Measurements from ENCODE around the gene MGRN1.

MGRN1 gene

GRCh38 chr16:4689864-4690704 lies 65.5 kb downstream of the MGRN1 start:
- DNase-seq: no peak

DNA sequence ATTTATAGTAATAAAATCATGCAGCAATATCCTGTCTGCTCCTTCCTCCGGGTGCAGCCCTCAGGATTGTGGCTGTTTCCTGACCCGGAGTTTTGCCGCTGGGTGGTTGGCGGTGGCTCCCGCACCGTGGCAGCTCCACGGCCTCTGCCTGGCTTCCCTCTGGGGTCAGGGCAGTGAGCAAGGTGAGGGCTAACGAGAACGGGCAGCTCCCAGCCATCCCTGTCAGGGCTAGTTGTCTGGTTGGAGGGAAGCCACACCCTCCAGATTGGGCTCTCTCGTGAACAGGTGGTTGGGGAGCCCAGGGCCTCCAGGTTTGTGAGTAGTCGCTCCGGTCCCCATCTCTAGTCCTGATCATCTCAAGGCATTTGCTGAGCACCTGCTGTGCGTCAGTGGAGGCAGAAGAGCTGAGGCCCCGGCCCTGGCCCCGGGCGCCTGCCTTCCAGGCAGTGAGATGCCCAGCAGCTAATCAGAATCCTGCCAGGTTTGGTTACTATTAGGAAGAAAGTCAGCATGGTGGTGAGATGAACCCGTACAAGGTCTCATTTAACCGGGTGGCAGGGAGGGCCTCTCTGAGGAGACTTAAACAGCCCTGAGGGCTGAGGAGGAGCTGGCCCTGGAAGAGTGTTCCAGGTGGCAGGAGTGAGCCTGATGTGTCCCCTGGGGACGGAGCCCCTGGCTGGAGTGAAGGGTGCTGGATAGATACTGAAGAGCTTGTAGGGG lies 66.5 kb downstream of the MGRN1 start:
- DNase-seq: no peak

DNA sequence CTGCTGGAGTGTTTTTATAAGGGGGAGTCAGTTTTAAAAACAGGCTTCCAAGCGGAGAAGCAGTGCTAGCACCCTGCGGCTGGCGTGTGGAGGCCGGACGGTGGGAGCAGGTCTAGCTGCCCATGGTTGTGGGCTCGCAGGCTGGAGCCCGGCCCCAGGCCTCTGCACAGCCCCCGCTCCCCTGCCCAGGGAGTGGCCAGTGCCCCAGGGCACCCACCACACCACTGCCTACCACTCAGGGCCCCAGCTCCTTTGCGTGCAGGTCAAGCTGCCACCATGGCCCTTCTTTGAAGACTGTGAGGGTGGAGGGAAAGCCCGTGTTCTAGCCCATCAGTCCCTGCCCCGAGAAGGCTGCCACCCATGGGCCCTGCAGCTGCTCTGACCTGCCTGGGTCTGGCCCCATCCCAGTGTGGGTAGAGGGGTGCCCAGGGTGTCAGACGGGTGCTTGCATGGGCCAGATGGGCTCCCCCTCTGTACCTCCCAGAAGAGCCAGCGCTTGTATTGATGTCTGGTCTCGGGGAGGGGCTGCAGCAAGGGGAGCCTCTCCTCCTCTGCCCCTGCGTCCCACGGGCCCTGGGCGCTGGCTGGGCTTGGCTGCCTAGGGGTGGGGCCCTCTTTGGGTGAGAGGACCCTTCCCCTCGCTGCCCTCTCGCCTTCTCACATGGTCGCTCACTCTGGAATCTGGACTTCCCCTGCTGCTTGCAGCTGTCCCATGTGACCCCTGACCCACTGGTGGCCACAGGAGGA lies 67.2 kb downstream of the MGRN1 start:
- no peak for DNase-seq

- no peak for DNase-seq
Measured at GRCh38 chr16:4692460-4693295, 68.1 kb downstream of the MGRN1 start.

GRCh38 chr16:4693296-4693955 lies 68.8 kb downstream of the MGRN1 start, which contains the start of gene NUDT16L1:
Gene NUDT16L1 (plus strand): TSS chr16:4693562. CDS start chr16:4693727, 165 bp downstream.
- DNase-seq: peak; percentile 96

GRCh38 chr16:4693956-4694641 lies 69.5 kb downstream of the MGRN1 start:
- peak; percentile 29 for DNase-seq

DNA sequence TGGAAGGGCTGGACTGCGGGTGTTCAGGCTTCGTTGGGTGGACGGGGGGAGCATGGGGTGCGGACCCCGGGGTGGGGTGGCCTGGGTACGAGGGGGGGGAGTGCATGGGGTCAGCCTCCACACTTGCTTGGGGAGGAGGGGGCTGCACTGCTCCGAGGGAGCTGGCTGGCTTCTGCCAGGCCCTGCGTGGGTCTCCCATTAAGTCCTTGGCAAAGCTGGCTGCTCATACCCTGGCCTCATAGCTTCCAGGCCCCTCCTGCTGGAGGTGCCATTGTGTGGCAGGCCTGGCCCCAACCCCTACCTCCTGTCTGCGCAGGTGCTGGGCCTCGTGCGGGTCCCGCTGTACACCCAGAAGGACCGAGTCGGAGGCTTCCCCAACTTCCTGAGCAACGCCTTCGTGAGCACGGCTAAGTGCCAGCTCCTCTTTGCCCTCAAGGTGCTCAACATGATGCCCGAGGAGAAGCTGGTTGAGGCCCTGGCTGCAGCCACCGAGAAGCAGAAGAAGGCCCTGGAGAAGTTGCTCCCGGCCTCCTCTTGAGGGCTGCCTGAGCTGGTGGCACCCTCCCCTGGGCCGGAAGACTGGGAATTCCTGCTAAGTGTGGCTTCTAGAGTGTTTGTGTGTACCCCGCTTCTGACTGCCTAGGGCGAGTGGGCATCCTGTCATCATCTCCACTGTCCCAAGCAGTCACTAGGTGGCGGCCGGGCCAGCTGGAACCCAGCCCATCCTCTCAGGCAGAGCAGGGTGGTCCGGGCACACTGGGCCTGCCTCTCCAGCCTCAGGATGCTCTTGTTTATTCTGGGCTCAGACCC lies 70.2 kb downstream of the MGRN1 start:
- no peak for DNase-seq

- DNase-seq: no peak
Measured at GRCh38 chr16:4695473-4696171, 71.0 kb downstream of the MGRN1 start.

- no peak for DNase-seq
Measured at GRCh38 chr16:4696172-4696904, 71.7 kb downstream of the MGRN1 start.

GRCh38 chr16:4696905-4697847 lies 72.5 kb downstream of the MGRN1 start:
- no peak for DNase-seq

DNA sequence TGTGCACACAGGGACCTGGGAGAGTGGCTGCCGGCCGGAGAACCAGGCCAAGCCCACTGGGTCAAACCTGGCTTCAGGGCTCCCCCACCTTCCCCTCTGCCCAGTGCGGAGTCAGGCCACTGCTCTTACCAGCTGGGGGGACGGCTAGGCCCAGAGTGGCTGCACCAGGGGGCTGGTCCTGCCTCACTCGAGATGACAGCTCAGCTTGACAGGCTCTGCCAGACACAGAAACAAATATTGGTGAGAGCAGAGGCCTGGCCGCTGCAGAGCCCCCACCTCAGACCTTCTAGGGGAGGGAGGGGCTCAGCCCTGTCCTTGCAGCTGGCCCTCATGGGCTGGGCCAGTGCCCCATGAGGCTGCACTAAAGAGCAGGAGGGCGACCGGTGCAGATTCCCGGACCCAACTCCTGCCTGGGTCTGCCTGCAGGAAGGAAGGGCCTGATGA lies 73.2 kb downstream of the MGRN1 start:
- no peak for DNase-seq

DNA sequence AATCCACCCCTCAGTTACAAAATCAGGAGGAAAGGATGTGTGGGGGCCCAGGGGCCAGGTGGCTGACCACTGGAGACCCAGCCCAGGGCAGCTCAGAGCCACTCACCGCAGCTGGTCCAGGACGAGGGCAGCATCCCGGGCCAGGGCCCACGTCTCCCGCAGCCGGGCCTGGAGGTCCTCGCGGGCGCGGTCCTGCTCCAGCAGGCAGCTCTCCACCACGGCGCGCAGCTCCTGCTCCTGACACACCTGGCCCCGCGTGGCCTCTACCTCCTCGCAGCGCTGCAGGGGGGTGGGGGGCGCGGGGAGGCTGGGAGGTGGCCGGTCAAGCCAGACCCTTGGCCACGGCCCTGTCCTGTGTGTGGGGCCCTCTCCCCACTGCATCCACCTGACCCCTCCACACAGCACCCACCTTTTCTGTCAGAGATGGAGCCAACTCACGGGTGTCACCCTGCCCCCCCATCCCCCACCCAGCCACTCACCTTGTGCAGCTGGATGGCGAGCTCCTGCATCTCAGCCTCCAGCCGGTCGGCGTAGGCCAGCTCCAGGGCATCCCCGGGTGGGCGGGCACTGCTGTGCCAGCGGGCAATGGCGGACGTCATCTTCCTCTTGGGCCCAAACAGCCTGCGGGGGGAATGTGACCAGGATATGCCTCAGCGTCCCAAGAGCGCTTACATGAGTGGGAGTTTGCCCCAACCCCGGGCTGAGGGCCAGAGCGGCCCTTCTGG lies 73.9 kb downstream of the MGRN1 start:
- DNase-seq: no peak

- no peak for DNase-seq
Measured at GRCh38 chr16:4699046-4699556, 74.5 kb downstream of the MGRN1 start.

DNA sequence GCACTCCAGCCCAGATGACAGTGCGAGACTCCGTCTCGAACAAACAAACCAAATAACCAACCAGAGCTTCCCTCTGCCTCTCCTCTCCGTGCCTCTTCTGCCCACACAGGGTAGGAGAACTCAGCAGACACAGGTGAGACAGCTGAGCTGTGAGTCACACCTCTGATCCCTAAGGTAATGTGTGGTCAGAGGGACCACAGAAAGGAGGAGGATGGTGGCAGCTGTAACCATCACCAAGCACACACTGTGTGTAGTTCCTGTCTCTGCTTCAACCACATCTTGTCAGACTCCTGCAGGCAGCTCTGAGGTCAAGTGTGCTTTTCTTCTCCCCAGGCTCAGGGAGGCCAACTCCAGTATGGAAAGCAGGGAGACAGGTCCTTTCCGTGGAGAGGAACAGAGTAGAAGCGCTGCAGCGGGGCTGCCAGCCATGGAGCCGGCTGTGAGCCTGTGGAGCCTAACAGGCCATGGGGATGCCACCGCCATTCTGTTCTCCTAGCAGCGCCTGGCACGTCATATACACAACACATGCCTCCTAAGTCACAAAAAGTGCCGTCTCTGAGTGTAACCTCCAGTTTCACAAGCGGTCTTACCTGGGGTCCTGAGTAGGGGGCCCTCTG lies 75.9 kb downstream of the MGRN1 start:
- no peak for DNase-seq

DNA sequence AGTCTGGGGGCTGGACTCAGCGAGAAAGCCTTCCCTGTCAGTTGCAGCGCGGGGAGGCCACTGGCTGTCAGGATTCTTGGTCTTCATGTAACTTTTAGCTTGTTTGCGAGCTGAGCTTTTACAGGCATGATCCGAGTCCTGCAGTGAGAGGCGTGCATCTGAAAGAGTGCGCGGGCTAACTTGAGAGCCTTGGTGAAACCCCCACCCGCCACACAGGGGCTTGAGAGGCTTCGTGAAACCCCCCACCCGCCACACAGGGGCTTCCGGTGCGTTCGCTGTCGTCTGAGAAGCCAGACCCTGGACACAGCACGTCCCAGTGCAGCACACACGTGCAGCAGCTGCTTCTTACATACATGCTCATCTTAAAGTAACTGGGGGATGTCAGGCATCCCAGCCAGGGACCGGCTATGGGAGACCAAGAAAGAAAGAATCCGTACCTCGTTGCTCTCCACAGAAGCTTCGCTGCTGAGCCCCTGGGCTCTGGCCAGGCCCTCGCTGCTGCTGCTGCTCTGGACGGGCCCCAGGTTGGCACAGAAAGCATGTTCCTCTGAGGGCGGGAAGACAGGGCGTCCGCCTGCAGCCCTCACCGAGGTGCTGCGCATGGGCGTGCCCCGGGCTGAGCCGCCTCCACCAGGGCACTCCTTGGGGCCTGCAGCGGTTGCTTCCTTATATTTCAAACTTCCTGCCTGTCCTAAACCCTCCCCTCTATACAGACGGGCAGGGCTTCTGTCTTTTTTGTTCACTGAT lies 76.5 kb downstream of the MGRN1 start:
- no peak for DNase-seq
